WTC11 (cell line): Measurements from ENCODE around the gene CENPM.
A peak's percentile ranks its signal among the peaks of the same experiment; 100 is the strongest.

ENCODE experiments used
- ARID4B ChIP-seq: sonication (generic); formaldehyde crosslinking; IDR thresholded peaks from 2 replicates; pipeline ENCODE4 v1.8.0; 2023; ENCODE audit warnings: missing genetic modification reagents, mild to moderate bottlenecking, borderline replicate concordance
- CREM ChIP-seq: sonication (generic); formaldehyde crosslinking; IDR thresholded peaks from 2 replicates; pipeline ENCODE4 v1.8.1; 2022; ENCODE audit warnings: mild to moderate bottlenecking, missing genetic modification reagents, moderate library complexity
- CTCF ChIP-seq: fragments of 200-600 bp; IDR thresholded peaks from 2 replicates; pipeline ENCODE4 v1.8.0; 2022; ENCODE audit warnings: antibody characterized with exemption
- FOXK1 ChIP-seq: sonication (generic); formaldehyde crosslinking; IDR thresholded peaks from 2 replicates; pipeline ENCODE4 v1.8.0; 2022; ENCODE audit warnings: mild to moderate bottlenecking, moderate library complexity, missing genetic modification reagents
- IRF2 ChIP-seq: sonication (generic); formaldehyde crosslinking; IDR thresholded peaks from 2 replicates; pipeline ENCODE4 v1.8.0; 2022; ENCODE audit warnings: low read depth, missing genetic modification reagents, borderline replicate concordance
- JUN ChIP-seq: sonication (generic); formaldehyde crosslinking; IDR thresholded peaks from 2 replicates; pipeline ENCODE4 v1.8.0; 2023; ENCODE audit warnings: mild to moderate bottlenecking, missing genetic modification reagents
- MAX ChIP-seq: sonication (generic); formaldehyde crosslinking; IDR thresholded peaks from 2 replicates; pipeline ENCODE4 v1.8.0; 2022; ENCODE audit warnings: mild to moderate bottlenecking, missing genetic modification reagents
- NFYB ChIP-seq: sonication (generic); formaldehyde crosslinking; conservative IDR thresholded peaks from 2 replicates; pipeline ENCODE4 v1.8.0; 2022; ENCODE audit warnings: low read depth, missing genetic modification reagents
- NR2C2 ChIP-seq: sonication (generic); formaldehyde crosslinking; IDR thresholded peaks from 2 replicates; pipeline ENCODE4 v1.8.0; 2022; ENCODE audit warnings: mild to moderate bottlenecking, missing genetic modification reagents
- SP1 ChIP-seq: sonication (generic); formaldehyde crosslinking; conservative IDR thresholded peaks from 2 replicates; pipeline ENCODE4 v1.8.1; 2022; ENCODE audit warnings: missing genetic modification reagents
- TP53 ChIP-seq: sonication (generic); formaldehyde crosslinking; IDR thresholded peaks from 2 replicates; pipeline ENCODE4 v1.8.1; 2023; ENCODE audit warnings: mild to moderate bottlenecking, missing genetic modification reagents
- ZNF121 ChIP-seq: sonication (generic); formaldehyde crosslinking; IDR thresholded peaks from 2 replicates; pipeline ENCODE4 v1.8.0; 2023; ENCODE audit warnings: missing genetic modification reagents

GRCh38 chr22:41934284-41935014 is 12.5 kb downstream of the CENPM start:
- TF ChIP-seq CTCF (no peak), JUN (no peak), ARID4B (no peak), NFYB (no peak), SP1 (CRISPR knock-in tag) (no peak), MAX (CRISPR knock-in tag) (no peak), FOXK1 (CRISPR knock-in tag) (no peak), CREM (CRISPR knock-in tag) (no peak), ZNF121 (peak; percentile 68; the same call in 1 of the 2 replicates), NR2C2 (no peak), TP53 (CRISPR knock-in tag) (no peak), IRF2 (CRISPR knock-in tag) (no peak)
